GM19324 (cell line): ENCODE results near the gene UQCR11.
"Not testable (repeated sequence)": the region's sequence is repeated elsewhere in the genome, so short reads cannot be mapped to it uniquely, and the experiment has no call there.

ENCODE experiments used
- ATAC-seq: cut with Tn5 transposase; IDR thresholded peaks from one replicate; pipeline ENCODE4 v1.9.1; 2021; ENCODE audit warnings: mild to moderate bottlenecking, moderate library complexity; ENCODE audit not compliant: unreplicated experiment, low FRiP score

UQCR11 gene

DNA sequence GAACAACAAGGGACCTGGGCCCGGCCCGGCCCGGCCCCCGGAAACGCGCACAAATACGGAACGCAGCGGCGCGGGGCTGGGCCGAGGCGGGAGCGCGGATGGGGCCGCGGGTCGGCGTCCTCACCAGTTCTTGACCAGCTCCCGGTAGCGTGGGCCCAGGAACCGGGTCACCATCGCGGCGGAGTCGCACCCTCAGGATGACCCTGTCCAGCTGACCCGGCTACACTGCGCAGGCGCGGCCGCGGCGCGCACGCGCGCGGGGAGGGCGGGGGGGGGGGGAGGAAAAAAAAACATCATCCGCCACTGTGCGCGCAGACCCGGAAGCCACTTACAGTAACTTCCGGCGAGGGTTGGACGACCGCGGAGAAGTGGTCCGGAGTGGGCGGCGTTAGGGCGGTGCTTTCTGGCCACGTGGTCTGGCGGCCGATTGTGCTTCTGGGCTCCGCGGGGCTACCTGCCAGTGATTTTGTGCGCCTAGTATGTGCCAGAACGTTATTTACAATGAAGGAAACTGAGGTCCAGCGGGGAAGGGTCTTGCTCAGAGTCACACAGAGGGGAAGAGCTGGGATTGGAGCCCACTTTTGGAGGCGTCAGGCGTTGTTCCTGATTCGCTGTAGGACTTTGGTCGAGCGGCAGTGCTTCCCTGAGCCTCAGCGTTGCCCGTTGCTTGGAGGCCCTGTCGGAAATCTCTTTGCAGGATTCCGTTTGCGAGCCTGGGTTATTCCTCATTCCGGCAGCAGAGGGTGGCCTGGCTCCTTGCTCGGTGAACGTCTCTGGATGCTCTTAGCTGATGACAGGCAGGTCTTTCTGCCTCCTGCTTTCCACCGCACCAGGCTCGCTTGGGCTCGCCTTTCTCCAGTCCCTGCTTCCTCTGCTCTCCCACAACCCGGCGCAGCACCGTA lies at the start of gene UQCR11:
UQCR11 (minus strand) TSS at position 227 of the 902 bp plus-strand sequence; CDS start at position 174, 53 bp downstream.
- ATAC-seq, result peak; percentile 90

DNA sequence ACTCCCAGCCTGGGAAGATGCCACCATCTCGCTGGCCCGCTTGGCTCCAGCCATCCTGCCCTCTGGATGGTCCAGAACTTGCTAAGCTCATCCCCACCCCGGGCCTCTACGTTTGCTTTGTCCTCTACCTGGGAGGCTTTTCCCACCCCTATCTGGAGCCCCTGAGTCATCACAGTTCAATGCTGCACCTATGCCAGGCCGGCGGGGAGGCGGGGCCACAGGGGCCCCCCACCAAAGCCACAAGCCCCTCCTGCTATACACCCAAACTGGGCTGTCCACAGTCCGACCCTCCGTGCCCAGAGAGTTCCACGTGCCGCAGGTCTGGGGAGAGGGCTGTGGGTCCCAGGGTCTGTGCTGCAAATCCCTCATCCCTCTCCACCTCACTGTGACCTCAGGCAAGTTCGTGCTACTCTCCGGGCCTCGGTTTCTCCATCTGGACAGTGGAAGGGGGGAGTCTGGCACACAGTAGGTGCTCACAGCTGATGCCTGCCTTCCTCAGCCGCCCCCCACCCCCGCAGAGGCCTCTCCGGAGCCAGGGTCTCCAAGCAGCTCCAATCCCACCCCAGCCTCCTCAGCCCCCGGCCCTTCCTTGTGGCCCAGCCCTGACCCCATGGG lies 49.0 kb upstream of the UQCR11 start:
- no peak for ATAC-seq

DNA sequence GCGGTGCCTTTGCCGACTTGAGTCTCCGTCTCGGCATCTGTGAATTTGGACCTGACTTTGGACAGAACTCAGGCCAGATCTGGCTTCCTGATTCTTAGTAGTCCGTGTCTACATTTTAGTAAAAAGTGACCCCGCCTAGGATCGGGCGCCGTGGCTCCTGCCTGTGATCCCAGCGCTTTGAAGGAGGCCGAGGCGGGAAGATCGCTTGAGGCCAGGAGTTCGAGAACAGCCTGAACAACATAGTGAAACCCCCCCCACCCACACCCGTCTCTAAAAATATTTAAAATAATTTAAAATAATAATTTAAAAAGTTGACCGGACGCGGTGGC lies 48.0 kb upstream of the UQCR11 start:
- ATAC-seq, result no peak

DNA sequence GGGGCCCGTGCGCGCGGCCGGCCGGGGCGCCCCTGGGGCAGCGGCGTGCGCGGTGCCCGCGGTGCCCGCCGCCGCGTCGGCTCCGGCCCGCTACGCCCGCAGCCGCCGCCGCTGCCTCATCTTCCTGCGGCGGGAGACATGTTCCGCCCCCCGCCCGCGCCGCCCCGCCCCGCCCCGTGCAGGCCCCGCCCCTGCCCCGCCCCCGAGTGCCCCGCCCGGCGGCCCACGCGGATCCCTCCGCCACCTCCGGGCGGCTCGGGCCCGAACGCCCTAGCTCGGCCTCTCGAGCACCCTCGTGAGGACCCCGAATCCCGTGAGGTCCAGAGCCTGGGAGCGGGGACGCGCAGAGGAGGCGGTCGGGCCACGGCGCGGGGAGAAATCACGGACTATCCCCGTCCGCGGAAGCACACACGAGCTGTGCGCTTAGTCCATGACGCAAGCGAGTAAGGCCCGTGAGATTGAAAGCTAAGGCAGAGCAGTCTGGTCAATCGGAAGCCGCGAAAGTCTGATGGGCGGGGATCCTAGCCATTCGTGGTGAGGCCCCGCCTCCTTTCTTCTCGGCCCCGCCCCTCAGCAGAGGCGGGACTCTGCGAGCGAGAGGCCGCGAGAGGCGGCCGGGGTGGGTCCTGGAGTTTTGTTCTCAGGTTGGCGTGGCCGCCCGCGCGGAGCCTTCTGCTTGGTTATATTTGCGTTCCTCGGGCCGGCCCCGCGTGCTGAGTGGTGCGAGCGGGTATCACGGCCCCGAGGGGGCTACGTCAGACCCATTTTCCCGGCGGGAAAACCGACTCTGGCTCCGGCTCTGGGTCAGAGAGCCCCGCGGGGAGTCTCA lies 47.4 kb upstream of the UQCR11 start, which contains the start of gene TCF3:
TCF3 (minus strand) TSS at position 145 of the 829 bp plus-strand sequence. CDS start 2,367 bp downstream, outside the sequence.
- ATAC-seq, result peak; percentile 72

DNA sequence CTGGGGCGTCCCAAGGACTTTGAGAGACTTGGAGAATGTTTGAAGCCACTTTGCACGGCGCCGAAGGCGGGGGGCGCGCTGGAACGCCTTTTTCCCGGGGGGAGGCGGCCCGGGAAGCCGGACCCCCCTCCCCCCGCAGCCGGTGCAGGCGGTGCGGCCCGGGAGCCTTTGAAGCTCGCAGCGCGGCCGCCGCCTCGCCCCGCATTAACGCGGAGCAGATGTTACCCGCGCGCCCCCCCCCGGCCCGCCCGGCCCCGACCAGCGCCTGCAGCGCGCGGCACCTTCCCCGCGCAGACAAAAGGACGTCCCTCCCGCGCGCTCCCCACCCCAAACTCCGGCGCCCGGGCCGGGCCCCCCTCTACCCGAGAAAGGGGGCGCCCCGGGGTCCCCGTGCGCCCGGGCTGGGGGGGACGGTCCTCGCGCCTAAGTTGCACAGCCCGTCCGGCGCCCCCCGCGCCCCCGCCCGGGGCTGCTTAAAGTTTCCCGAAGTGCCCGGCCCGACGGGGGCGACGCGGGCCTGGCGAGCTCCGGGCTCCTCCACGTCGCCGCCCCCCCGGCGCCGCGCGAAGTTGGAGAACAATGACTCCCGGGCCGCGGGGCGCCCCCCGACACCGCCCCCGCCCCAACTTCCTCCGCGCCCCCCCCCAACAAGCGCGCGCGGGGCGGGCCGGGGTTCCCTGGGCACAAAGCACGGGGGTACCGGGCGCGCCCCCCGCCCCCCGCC lies 46.5 kb upstream of the UQCR11 start:
- ATAC-seq, result peak; percentile 2

DNA sequence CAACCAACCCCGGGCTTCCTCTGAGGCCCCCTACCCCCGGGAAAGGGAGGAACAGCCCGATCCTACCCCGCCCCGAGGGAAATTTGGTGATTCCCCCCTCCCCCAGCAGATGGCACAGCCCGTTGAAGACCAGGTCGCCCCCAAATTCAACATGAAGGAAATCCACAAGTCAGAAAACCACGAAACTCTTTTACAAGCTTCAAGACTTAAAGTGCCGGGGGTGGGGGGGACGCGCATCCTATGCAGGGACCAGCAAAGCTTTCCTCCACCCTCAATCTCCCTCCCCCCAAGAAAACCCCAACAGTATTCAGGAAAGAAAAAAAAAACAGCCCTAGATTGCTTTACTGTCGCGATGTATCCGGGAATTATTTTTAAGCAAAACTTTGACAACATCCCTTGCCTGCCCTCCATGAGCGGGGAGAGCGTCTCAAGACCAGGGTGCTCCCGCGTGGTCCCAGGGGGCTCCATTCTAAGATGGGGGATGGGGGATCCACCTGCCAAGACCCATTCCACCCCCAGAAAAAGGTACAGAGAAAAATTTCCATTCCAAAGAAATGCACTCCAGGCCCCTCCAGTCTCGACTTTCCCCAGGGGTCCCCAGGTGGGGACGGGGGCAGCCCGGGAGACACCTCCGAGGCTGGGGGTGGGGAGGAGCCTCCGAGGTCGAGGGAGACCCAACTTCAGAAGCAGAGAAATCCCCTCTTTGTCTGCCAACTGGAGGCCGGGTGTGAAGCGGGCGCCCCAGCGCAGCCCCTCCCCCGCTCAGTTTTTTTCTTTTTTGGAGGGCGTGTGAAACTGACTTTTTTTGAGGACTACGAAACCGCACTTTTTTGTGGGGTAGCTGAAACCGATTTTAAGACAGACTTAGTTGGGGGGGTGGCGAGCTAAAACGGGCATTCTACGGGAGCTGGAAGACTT lies 45.6 kb upstream of the UQCR11 start:
- ATAC-seq, result no peak

DNA sequence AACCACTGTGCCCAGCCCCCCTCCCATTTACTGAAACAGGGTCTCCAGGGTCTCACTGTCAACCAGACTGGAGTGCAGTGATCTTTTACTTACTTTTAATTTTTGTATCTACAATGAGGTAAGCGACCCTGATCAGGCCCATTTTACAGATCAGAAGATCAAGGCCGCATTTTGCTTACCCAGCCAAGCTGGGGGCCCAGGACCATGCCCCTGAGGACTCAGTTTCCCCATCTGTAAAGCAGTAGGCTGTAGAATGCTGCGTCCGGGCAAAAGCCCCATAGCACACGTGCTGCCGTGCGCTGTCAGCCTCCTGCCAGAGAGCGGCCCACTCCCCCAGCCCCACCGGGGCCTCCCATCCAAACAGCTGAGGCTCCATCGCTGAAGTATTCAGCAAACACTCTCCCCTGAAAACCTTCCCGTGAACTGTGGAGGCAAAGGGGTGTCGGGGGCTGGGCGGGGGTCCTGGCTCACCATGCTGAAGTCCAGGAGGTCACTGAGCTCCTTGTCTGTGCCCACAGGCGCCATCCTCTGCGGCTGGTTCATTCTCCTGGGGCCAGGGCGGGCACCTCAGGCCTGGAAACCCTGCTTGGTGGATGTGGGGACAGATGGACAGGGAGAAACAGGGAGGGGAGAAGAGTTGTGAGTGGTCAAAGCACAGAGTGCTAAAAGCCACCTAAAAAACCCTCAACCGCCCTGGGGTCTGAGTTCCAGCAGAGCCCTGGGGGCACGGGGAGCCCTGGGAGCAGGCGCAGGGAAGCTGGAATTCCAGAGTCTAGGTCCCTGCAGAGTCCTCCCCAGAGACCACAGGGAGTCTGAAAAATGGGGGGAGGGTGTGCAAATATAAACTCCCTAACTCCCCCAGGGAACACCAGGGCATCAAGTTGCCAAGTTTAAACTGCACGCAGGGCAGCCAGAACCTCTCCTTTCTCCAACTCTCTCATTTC lies 44.7 kb upstream of the UQCR11 start:
- ATAC-seq, result no peak

DNA sequence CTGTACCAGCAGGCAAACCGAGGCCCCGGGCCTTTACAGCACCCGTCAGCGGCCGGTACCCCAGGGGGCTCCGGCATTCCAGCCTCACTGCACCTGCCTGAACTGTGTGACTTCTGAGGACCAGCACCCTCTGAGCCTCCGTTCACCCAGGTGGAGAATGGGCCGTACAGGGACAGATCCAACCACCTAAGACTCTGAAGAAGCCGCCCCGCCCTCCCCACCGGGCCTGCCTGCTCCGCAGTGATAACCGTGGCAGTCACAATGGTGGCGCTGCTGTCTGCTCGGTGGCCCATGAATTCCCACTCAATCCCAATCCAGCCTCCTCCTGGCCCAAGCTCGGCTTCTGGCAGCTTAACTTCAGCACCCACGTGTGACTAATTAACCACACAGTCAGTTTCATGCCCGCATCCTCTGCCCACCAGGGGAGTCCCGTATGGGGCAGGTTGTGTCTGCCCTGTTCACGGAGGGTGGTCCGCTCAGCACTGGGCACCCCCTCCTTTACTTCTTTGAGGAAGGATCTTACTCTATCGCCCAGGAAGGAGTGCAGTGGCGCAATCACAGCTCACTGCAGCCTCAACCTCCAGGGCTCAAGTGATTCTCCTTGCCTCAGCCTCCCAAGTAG lies 43.8 kb upstream of the UQCR11 start:
- ATAC-seq, result peak; percentile 6

DNA sequence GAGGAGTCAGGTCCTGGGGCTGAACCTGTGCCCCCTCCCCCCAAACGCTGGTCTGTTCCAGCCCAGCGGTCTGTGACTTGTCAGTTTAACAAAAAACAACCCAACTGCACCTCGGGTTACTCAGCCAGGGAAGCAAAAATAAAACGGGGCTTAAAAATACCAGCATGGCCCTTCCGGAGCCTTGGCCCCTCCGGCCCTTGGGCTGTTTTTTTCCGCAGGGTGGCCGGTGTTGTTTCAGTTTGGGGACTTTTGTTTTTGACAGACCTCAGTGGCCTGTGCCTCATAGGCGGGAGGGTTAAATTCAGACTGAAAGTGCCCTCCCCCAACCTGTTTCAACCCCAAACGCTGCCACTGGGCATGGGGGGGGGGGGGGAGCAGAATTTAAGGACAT lies 43.2 kb upstream of the UQCR11 start:
- peak; percentile 18 for ATAC-seq

DNA sequence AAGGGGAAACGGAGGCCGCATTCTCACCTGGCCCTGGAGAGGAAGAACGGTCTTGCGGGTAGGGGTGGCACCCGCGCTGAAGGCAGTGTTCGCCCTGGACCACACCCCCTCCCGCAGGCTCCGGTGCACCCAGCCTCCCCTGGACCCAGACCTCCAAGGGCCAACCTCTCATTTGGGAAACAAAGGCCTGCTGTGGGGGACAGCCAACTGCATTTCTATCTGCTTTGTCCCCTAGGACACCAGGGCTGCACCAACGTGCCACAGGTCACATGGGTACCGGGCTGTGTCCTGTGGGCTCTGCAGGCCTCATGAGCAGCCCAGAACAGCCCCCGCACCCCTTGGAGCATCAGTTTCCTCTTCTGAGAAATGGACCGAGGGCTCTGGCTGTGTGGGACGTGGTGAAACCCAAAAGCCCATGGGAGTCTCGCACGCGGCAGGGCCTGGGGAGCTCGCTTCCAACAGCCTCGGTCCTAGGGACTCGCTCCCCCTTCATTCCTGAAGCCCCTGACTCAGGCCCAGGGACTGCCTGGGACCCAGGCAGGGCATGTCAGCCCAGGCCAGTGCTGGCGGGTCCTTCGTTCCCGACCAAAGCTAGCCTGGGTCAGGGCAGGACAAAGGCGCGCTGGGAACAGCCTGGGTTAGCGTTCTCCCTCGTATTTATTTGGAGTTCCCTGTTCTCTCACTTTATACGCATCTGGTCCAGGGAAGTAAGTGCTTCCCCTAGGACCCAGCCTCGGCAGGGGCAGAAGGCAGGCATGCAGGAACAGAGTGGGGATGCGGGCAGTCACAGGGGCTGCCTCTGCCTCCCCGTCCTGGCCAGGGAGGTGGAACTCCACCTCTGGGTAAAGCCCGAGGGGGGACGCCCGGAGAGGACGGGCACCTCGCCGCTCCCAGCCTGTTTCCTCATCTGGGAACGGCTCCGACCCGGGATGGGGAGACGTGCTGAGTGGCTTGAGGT lies 42.5 kb upstream of the UQCR11 start:
- no peak for ATAC-seq

DNA sequence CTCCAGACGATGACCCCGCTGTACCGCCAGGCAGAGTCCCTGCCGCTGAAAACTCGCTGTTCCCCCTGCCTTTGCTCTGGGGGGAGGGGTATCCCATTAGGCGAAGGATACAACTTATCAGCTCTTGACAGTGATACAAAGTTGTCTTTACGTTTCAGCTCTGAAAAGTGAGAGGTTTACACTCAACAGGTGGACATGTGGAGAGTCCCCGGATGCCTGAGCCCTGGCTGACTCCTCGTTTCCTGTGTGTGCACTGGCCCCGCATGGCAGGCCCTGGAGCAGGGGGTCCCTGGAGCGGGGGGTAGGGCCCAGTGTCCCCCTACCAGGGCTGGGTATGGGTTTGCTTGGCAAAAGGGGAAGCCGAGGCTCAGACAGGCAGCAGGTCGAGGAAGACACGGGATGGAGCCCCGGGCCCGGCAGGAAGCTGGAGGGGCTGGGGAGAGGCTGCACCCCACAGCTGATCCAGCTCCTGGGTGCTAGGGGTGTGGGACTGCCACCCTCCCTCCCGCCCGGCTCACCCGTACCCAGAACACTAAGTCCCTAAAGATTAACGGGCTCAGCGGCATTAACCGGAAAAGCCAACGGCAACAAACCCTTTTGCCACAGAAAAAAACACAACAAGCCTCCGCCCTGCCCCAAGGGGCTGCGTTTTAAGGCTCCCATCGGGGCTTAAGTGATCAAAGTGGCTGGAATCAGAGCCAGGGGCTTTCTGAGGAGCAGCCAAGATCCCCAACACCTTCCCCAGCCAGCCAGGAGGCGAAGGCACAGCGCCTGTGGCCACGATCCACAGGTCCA lies 41.6 kb upstream of the UQCR11 start:
- ATAC-seq, result no peak

DNA sequence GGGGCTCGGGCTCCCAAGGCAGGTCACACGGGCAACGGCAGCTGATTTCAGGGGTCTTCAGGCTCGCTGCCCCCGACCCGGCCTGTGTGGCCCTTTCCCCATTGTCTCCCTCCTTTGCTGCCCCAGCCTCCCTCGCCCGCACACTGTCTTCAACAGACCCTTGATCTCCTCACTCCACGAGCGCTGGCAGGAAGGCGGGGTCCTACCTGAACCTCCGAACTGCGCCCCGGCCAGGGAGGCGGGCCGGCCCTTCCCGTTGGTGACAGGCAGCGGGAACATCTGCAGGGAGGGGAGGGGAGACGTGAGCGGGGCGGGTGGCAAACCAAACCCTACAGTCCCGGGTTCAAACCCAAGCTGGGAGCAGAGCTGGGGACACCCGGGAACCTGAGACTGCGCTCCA lies 40.9 kb upstream of the UQCR11 start:
- no peak for ATAC-seq

DNA sequence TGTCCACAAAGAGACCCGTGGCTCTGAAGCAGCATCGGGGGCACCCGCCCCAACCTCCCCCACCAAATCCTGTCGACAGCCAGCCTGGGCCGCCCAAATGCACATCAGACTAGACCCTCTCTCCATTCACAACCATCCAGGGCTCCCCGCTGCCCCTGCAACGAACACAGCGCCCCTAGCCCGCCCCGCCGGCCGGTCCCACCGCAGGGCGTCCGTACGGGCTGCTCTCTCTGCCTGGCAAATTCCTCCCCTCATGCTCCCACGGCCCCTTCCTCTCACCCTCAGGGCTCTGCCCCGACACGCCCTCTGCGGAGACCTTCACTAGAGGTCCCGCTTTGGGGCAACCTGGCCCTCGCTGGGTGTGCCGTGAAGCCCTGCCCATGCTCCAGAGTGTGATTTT lies 40.0 kb upstream of the UQCR11 start:
- ATAC-seq, result no peak

DNA sequence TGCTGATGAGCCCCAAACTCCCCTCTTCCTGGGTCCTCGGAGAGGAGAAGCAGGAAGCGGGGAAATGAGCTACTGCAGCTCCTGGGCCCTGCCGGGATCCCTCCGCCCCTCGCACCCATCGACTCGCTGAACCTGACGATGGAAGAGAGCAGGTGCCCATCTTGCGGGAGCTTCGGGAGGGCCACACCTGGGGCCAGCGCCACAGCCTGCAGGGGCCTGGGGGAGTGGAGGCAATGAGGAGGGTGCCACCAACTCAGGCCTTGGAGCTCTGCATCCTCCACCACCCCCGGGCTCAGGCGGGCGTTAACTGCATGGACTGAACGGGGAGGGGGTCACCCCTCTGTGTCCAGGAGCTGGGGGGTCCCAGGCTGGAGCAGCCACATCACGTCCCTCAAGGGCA lies 38.8 kb upstream of the UQCR11 start:
- ATAC-seq, result no peak

DNA sequence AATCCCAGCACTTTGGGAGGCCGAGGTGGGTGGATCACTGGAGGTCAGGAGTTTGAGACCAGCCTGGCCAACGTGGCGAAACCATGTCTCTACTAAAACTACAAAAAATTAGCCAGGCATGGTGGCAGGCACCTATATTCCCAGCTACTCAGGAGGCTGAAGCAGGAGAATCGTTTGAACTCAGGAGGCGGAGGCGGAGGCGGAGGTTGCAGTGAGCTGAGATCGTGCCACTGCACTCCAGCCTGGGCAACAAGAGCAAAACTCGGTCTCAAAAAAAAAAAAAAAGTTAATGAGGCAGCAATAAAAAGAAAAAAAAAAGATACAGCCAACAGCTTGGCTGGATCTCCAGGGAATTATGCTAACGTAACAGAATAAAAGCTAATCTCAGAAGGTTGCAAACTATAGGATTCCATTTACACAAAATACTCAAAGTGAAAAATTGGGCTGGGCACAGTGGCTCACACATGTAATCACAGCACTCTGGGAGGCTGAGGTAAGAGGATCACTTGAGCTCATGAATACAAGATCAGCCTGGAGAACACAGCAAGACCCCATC lies 35.7 kb upstream of the UQCR11 start:
- not testable (repeated sequence) for ATAC-seq
